HFF-Myc (cell line): ENCODE data around the gene PCSK4.
"Not testable (repeated sequence)": the region's sequence is repeated elsewhere in the genome, so short reads cannot be mapped to it uniquely, and the experiment has no call there.

Experiments used
- DNase-seq: peaks from one replicate; pipeline ENCODE4 v3.0.0-alpha.2; 2011; ENCODE audit warnings: low read depth; ENCODE audit errors: extremely low read depth
- H3K4me3 ChIP-seq: replicated peaks from 2 replicates; pipeline ENCODE4 v1.5.1; 2011; ENCODE audit warnings: low read depth, mild to moderate bottlenecking, control low read depth, low read length
- TF ChIP-seq, protein P1 (sequence below): IDR thresholded peaks from 2 replicates; pipeline ENCODE4 v1.5.1; 2012; ENCODE audit warnings: mild to moderate bottlenecking, low read depth, low read length, control low read depth; ENCODE audit errors: missing control alignments

The PCSK4 gene

GRCh38 chr19:1531587-1531986 lies 41.4 kb upstream of the PCSK4 start:
- DNase-seq, result no peak
- TF ChIP-seq, protein P1, sequence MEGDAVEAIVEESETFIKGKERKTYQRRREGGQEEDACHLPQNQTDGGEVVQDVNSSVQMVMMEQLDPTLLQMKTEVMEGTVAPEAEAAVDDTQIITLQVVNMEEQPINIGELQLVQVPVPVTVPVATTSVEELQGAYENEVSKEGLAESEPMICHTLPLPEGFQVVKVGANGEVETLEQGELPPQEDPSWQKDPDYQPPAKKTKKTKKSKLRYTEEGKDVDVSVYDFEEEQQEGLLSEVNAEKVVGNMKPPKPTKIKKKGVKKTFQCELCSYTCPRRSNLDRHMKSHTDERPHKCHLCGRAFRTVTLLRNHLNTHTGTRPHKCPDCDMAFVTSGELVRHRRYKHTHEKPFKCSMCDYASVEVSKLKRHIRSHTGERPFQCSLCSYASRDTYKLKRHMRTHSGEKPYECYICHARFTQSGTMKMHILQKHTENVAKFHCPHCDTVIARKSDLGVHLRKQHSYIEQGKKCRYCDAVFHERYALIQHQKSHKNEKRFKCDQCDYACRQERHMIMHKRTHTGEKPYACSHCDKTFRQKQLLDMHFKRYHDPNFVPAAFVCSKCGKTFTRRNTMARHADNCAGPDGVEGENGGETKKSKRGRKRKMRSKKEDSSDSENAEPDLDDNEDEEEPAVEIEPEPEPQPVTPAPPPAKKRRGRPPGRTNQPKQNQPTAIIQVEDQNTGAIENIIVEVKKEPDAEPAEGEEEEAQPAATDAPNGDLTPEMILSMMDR, result no peak
- no peak overlapping the region for H3K4me3 ChIP-seq

DNA sequence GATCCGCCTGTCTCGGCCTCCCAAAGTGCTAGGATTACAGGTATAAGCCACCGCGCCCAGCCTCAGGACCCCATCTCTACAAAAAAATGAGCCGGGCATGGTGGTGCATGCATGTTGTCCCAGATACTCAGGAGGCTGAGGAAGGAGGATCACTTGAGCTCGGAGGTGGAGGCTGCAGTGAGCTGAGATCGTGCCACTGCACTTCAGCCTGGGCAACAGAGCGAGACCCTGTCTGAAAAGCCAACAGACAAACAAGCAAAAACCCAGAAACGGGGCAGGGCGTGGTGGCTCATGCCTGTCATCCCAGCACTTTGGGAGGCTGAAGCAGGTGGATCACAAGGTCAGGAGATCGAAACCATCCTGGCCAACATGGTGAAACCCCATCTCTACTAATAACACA lies 40.7 kb upstream of the PCSK4 start:
- not testable (repeated sequence) for DNase-seq, H3K4me3 ChIP-seq

DNA sequence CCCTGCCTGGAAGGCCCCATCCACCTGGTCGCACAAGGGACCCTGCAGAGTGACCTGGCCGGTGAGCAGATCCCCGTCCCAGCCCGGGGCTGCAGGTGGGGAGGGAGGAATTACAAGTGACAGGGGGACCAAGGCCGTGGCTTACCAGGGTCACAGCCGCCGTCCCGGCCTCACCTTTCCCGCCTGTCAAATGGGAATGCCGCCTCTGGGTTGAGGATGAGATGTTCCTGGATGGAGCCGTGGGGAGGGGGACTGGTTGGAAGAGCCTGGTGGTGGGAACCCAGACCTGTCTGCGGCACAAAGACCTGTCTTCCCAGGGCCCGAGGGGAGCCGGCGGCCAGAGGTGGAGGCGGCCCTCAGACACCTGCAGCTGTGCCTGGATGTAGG lies 39.3 kb upstream of the PCSK4 start:
- H3K4me3 ChIP-seq, result no peak overlapping the region
- TF ChIP-seq, protein P1, result no peak
- no peak for DNase-seq

GRCh38 chr19:1528596-1529429 lies 38.7 kb upstream of the PCSK4 start:
- TF ChIP-seq, protein P1, result no peak
- H3K4me3 ChIP-seq, result no peak overlapping the region
- DNase-seq, result no peak

DNA sequence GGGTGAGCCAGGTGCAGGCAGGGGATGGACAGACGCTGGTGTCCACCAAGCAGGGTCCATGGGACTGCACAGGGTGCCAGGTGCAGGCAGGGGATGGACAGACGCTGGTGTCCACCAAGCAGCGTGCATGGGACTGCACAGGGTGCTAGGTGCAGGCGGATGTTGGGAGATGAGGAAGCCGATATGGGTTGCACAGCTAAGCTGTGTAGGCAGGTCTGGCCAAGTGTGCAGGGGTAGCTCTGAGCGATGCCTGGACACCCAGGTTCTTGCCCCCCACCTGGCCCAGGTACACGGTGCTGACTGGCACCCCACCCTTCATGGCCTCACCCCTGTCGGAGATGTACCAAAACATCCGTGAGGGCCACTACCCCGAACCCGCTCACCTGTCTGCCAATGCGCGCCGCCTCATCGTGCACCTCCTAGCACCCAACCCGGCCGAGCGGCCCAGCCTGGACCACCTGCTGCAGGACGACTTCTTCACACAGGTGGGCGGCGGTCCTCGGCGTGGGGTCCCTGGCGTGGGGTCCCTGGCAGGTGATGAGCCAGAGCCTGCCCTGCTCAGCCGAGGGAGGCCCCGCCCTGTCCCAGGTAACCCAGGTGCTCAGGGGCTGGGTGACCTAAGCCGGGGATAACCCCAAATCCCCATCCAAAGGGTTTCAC lies 37.6 kb upstream of the PCSK4 start:
- no peak for DNase-seq

DNA sequence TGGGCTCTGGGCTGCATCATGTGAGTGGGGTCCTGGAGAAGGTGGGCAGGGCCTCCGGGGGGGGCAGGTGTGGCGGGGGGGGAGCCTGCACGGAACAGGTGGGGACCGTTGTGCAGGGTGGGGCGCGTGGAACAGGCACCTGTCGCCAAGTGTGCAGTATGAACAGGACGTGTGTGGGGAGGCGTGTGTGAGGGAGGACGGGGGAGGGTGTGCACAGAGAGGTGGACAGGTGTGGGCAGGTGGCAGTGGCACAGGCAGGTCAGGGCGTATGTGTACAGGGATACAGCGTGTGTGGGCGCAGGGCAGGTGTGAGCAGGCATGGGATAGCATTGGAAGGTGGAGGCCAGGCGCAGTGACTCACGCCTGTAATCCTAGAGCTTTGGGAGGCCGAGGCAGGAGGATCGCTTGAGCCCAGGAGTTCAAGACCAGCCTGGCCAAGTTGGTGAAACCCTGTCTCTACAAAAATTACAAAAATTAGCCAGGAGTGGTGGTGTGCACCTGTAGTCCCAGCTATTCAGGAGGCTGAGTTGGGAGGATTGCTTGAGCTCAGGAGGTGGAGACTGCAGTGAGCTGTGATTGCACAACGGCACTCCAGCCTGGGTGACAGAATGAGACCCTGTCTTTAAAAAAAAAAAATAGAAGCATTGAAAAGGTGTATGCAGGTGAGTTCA lies 37.0 kb upstream of the PCSK4 start:
- DNase-seq, result no peak
- H3K4me3 ChIP-seq, result no peak overlapping the region
- TF ChIP-seq, protein P1, result no peak

More for the DNA sequence above, 37.6 kb upstream of the PCSK4 start:
- no peak overlapping the region for H3K4me3 ChIP-seq
- TF ChIP-seq, protein P1, result no peak
